RPMI8226 (cell line): Measurements from ENCODE around the gene TAS1R3.

ENCODE experiments used
- DNase-seq: peaks from one replicate; pipeline ENCODE4 v3.0.0-alpha.2; 2015

The TAS1R3 gene

DNA sequence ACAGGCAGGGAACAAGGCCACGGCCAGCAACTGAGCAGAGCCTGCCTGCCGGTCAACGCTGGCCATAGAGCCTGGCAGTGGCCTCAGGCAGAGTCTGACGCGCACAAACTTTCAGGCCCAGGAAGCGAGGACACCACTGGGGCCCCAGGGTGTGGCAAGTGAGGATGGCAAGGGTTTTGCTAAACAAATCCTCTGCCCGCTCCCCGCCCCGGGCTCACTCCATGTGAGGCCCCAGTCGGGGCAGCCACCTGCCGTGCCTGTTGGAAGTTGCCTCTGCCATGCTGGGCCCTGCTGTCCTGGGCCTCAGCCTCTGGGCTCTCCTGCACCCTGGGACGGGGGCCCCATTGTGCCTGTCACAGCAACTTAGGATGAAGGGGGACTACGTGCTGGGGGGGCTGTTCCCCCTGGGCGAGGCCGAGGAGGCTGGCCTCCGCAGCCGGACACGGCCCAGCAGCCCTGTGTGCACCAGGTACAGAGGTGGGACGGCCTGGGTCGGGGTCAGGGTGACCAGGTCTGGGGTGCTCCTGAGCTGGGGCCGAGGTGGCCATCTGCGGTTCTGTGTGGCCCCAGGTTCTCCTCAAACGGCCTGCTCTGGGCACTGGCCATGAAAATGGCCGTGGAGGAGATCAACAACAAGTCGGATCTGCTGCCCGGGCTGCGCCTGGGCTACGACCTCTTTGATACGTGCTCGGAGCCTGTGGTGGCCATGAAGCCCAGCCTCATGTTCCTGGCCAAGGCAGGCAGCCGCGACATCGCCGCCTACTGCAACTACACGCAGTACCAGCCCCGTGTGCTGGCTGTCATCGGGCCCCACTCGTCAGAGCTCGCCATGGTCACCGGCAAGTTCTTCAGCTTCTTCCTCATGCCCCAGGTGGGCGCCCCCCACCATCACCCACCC, at the start of gene TAS1R3:
TAS1R3 (plus strand) TSS at position 213 of the 898 bp plus-strand sequence; CDS start at position 279, 66 bp downstream.
- DNase-seq = no peak

DNA sequence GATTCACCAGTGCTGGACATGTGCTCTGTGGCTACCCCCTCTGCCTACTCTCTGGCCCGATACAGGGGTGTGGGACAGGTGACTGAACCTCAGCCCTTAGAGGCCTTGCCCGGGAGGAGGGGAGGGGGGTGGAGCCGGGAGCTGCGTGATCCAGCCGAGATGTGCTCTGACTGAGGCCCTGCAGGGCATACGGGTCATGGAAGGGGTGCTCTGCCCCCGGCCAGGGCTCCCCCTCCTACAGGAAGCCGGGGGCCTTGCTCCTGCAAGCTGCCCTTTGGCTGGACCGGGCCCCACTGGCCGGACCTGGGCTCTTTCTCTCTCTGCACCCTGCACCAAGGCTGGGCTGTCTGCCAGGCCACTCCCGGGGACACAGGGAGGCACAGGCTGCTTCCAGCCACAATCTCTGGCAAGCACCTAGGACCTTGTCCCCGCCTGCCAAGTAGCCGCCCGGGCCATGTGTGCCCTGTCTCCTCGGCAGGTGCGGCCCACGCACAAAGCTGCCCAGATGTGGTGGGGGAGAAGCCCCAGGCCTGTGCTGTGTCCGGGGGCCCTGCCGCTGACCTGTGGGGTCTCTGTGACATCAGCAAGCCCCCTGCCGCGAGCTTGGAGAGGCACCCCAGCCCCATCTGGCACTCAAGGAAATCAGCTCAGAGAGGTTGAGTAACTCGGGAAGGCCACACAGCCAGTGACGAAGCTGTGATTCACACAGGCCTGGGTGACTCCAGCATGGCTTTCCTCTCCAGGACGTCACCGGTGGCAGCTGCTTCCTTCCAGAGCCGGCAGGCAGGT, 49.4 kb upstream of the TAS1R3 start:
- DNase-seq = peak; percentile 70

DNA sequence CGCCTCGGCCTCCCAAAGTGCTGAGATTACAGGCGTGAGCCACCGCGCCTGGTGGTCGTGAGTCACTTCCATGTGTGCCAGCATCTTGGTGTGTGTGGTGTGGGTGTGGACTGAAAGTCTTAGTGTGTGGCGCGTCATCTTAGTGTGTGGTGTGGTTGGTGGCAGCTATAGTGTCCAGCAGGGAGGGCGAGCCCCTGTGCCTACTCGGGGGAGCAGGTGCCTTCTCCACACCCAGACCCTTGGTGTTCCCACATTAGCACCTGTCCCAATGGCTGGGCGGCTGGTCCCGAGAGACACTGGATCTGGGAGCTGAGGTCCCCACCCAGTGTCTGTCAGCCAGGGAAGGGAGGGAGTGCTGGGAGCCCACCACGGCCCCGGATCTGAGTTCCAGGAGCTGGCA, 48.1 kb upstream of the TAS1R3 start:
- DNase-seq = no peak

DNA sequence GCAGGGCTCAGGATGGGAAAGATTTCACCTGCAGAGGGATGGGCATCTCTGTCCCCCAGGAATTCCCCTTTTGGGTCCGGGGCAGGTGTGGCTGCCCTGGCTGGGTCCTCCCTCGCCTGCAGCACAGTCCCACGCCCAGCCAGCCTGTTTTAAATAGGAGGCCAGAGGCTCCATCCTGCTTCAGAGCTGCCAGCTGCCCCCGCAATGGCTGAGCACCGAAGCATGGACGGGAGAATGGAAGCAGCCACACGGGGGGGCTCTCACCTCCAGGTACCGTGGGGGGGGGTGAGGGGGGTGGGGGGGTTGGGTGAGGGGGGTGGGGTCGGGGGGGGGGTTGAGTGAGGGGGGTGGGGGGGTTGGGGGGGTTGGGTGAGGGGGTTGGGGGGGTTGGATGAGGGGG, 47.3 kb upstream of the TAS1R3 start:
- DNase-seq = peak; percentile 54

DNA sequence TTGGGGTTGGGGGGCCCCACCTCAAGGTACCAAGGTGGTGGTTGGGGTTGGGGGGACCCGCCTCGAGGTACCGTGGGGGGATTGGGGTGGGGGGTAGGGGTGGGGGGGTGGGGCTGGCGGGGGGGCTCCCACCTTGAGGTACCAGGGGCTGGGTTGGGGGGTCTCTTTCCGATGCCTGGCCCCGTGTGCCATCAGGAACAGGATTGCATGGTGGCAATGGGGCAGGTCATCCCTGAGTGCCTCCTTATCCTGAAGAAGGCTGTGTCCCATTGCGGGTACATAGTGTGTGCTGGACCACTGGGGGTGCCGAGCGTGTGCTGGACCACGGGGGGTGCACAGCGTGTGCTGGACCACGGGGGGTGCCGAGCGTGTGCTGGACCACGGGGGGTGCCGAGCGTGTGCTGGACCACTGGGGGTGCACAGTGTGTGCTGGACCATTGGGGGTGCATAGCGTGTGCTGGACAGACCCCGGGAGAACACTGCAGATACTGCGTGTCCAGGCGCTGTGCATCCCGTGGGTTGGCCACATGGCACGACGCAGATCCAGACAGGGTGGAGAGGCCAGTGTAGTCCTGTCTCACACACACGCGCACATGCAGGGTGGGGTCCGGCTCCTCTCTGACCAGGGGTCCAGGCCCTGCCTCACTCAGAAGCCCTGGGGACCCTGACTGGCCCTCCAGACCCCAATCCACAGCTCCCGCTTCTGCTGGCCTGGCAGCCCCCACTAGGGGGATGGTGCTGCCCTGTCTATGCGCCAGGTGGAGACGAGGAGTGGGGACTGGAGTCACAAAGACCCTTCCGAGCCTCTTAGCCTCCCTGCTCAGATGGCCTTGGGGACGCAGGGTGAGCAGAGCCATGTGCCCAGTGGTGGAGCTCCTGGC, 46.6 kb upstream of the TAS1R3 start:
- DNase-seq = no peak

DNA sequence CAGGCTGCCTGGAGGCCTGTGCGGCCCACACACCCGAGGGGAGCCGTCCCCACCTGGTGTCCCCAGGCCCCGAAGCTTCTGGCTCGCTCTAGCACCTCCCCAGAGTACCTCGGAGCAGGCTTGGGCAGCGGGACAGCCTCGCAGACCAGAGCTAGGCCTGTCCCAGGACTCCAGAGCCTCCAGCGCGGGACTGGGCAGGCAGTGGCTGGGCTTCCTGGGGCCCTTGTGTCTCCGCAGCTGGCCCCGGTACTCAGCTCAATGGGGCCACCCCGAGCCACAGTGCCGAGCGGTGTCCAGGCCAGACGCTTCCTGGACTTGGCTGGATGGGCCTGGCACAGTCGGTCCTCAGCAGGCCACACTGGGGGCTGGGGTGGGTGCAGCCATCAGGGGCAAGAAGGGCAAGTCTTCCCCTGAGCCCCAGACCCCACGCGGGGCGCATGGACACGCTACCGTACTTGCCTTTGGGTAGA, 45.9 kb upstream of the TAS1R3 start:
- DNase-seq = no peak

DNA sequence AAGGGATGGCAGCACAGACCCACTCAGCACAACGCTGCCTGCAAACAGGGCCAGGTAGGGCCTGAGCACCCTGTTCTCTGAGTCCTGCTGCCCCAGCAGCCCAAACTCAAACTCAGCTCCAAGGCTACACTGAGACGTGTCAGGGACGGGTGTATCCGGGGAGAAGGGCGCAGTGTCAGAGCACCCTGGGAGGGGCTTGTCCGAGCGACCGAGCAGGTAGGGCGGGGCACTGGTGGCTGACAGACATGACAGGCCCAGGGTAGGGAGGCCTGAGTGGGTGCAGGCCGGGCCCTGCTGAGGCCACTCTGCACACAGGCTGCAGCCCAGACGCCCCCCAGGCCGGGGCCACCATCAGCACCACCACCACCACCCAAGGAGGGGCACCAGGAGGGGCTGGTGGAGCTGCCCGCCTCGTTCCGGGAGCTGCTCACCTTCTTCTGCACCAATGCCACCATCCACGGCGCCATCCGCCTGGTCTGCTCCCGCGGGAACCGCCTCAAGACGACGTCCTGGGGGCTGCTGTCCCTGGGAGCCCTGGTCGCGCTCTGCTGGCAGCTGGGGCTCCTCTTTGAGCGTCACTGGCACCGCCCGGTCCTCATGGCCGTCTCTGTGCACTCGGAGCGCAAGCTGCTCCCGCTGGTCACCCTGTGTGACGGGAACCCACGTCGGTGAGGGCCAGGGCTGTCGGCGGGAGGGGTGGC, 45.3 kb upstream of the TAS1R3 start:
- no peak for DNase-seq

DNA sequence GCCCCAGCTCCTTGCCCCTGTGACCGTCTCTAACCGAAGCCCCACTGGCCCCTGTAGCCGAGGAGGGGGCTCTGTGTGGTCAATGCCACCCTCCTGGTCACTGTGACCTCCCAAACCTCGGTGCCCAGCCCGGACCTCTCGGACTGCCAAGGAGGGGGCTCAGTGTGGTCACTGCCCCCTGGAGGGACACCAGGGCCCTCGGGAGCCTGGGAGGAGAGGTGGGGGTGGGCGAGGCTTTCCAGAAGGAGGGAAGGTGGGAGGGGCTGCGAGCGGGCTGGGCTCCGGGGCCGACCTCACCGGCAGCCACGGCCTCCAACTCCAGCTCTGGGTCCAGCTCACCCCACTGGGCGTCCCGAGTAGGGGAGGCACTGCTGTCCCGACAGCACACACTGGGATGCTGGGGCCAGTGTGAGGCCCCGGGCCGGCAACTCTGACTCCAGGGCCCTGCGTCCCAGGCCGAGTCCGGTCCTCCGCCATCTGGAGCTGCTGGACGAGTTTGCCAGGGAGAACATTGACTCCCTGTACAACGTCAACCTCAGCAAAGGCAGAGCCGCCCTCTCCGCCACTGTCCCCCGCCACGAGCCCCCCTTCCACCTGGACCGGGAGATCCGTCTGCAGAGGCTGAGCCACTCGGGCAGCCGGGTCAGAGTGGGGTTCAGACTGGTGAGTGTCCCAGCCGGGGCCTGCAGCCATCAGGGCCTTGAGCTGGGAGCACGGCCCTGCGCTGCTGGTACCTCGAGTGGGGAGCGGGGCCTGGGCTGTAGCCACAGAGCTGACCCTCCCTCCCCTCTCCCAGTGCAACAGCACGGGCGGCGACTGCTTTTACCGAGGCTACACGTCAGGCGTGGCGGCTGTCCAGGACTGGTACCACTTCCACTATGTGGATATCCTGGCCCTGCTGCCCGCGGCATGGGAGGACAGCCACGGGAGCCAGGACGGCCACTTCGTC, 44.5 kb upstream of the TAS1R3 start:
- DNase-seq = no peak

DNA sequence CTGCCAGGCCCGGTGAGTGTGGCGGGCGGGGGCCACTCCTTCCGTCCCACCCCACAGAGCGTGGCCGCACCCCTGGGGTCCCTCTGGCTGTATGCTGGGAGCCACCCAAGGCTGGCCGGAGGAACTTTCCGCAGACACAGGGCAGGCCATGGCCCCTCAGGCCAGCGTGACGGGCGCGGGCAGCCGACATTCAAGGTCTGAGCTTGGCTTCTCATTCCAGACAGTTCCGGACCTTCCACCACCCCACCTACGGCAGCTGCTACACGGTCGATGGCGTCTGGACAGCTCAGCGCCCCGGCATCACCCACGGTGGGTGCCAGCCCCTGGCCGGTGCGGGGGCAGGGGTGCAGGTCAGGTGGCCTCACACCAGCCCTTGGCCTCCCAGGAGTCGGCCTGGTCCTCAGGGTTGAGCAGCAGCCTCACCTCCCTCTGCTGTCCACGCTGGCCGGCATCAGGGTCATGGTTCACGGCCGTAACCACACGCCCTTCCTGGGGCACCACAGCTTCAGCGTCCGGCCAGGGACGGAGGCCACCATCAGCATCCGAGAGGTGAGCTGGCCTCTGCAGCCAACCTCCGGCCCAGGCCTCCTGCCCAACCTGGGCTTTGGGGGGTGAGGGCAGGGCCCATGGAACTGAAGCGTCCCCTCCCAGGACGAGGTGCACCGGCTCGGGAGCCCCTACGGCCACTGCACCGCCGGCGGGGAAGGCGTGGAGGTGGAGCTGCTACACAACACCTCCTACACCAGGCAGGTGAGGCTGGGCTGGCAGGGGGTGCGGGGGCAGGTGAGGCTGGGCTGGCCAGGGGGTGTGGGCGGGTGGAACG, 43.6 kb upstream of the TAS1R3 start:
- no peak for DNase-seq

DNA sequence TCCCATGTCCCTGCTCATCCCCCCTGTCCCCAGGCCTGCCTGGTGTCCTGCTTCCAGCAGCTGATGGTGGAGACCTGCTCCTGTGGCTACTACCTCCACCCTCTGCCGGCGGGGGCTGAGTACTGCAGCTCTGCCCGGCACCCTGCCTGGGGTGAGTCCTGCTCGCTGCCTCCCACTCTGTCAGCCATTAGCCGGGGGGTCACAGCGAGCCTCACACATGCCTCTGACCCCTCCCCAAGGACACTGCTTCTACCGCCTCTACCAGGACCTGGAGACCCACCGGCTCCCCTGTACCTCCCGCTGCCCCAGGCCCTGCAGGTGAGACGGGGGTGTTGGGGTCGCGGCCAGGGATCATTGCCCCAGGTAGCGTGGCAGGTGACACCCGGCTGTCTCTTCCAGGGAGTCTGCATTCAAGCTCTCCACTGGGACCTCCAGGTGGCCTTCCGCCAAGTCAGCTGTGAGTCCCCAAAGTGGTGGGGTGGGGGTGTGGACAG, 40.8 kb upstream of the TAS1R3 start:
- DNase-seq = peak; percentile 84

DNA sequence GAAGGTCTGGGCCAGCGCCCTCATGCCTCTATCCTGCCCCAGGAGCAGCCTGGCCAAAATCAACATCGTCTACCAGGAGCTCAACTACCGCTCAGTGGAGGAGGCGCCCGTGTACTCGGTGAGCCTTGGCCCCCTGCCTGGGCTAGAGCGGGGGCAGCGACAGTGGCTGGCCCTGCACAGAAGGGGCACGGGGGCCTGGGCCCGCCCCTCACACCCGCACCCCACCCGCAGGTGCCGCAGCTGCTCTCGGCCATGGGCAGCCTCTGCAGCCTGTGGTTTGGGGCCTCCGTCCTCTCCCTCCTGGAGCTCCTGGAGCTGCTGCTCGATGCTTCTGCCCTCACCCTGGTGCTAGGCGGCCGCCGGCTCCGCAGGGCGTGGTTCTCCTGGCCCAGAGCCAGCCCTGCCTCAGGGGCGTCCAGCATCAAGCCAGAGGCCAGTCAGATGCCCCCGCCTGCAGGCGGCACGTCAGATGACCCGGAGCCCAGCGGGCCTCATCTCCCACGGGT, 40.0 kb upstream of the TAS1R3 start:
- DNase-seq = peak; percentile 83

DNA sequence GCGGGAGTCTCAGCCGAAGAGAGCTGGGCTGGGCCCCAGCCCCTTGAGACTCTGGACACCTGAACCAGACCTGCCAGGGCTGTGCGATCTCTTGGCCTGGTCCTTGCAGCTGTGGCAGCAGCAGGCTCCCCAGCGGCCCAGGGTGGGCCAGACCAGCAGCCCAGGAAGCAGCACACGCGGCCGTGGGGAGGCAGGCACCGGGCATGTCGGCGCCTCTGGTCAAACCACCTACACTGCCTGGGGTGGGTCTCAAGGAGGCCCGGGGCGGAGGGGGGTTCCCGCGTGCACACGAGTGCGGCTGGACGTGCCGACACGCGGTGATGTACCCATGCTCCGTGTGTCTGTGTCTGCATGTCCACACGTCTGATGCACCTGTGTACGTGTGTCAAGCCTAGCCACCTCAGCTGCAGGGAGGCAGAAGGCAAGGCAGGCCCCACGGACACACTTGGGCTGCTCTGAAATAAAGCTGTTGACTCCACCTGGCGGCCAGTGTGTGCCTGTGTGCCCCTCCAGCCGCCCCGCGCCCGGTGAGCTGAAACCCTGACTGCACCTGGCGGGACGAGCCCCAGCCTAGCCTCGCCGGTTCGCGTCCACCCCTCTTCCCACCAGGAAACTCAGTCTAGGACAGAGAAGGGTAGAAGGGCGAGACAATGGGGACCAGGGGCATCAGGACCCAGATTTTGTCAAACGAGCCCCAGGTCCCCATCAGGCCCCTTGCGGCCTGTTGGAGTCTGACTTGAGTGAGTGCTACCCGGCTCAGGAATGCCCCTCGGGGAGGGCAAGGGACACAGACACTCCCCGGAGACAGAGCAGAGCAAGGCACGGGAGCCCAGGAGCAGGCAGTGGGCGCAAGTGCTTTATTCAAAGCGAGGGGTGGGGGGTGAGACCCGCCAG, 39.3 kb upstream of the TAS1R3 start:
- DNase-seq = peak; percentile 95

DNA sequence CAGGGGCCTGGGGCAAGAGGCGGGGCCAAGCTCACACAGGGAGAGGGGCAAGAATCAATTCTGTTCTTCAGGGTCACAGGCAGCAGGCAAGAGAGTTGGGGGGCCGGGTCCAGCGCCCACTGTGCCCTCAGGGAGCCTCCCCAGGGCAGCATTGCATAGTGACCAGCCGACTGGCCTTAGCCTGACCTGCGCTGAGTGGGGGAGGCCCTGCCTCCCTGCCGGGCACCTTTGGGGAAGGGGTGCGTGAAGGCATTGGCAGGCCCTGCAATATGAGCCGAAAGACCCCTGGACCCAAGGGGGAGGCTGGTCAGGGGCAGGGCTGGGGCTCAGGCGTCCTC, 38.7 kb upstream of the TAS1R3 start:
- DNase-seq = no peak

DNA sequence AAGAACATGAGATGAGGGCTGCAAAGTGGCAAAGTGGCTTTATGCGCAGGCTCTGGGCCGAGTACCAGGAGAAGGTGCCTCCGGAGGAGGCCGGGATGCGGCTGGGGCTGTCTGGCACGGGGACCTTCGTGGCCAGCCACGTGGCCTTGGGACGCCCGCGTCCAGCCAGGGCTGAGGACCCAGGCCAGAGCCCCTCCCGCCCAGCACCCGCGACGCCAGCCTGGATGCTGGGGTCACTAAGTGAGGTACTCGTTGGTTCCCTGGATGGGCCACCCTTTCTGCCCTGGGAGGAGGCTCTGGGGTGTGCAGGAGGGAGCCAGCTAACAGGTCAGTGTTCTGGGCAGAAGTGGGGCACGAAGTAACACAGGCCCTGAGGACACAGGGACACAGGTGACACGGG, 38.2 kb upstream of the TAS1R3 start:
- no peak for DNase-seq

DNA sequence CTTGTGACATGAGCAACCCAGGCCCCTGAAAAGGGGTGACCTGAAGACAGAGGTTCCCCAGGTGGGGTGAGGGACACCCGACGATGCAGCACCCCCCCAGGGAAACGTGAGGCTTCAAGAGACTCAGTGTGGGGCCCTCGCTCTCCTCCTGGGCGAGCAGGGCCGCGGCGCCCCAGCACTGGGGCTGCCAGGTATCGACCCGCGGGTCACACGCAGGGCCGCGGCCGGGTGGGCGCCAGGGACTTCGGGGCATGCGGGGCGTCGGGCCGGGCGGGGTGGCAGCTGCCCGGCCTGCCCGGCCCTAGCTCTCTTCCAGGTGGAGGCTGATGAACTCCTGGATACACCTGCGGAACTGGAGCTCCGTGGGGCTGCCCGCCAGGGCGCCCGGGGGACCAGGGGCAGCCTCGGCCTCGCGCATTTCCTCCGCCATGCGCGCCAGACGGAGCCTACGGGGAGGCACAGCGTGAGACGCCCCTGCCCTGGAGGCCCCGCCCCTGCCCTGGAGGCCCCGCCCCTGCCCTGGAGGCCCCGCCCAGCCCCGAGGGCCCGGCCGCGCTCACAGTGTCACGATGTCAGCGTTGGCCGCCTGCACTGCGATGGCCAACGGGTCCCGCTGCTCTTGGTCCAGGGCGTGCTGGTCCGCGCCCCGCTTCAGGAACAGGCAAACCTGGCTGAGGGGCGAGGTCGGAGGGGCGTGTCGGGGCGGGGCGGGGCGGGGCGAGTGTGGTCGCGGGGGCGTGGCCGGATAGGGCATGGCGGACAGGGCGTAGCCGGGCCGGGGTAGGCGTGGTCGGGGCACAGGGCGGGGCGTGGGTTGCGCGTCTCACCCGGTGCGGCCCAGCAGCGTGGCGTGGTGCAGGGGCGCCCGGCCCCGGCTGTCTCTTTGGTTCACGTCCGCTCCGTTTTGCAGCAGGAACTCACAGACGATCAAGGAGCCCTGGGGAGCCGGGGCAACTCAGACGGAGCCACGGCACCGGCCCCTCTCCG, 37.5 kb upstream of the TAS1R3 start:
- no peak for DNase-seq

DNA sequence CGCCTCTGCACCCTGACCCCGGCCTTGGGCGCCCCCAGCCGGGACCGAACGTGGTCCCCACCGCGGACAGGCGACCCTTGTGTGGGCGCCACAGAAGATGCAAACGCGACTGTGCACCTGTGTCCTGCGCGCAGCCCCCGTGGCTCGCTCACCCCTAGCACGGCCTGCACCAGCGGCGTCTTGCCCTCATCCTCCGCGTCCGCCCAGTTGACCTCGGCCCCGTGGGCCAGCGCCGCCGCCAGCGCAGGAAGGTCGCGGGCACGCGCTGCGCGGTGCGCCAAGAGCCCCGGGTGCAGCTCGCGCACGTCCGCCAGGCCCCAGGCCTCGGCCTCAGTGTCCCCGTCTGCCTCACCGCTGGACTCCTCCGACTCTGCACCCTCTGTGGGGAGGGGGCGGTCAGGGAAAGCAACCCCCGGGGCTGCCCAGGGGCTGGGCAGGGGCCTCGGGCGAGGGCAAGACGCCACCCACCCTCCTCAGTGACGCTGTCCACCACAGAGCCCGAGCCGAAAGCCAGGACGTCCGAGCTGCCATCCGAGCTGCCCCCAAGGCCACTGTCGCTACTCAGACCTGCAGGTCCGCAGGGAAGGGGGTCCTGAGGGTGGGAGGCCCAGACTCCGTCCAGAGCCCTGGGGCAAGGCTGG, 36.7 kb upstream of the TAS1R3 start:
- DNase-seq = no peak
